HG02798 (cell line): ENCODE data around the gene GCLC.
A peak's percentile ranks its signal among the peaks of the same experiment; 100 is the strongest.

ENCODE experiments used
- ATAC-seq: cut with Tn5 transposase; IDR thresholded peaks from one replicate; pipeline ENCODE4 v1.9.1; 2021; ENCODE audit warnings: mild to moderate bottlenecking; ENCODE audit not compliant: unreplicated experiment, poor library complexity

Gene GCLC

GRCh38 chr6:53461041-53461656, 83.8 kb downstream of the GCLC start:
- ATAC-seq, result peak; percentile 53

- no peak for ATAC-seq
Observed at GRCh38 chr6:53458105-53458866, 86.6 kb downstream of the GCLC start.

- no peak for ATAC-seq
Observed at GRCh38 chr6:53456809-53457208, 88.1 kb downstream of the GCLC start.

DNA sequence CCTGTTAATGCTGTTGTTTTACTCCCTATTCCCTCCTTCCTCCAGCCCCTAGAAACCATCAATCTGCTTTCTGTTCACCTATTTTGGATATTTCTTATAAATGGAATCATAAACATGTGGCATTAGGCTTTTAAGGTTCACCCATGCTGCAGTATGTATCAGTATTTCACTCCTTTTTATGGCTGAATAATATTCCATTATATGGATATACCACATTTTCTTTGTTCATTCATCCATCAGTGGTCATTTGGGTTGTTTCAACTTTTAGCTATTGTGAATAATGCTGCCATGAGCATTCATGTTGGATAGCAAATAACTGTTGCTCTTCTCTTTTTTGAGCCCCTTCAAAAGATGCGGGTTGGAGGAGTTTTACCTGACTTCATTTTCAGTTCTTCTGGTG, 89.2 kb downstream of the GCLC start:
- ATAC-seq, result no peak

DNA sequence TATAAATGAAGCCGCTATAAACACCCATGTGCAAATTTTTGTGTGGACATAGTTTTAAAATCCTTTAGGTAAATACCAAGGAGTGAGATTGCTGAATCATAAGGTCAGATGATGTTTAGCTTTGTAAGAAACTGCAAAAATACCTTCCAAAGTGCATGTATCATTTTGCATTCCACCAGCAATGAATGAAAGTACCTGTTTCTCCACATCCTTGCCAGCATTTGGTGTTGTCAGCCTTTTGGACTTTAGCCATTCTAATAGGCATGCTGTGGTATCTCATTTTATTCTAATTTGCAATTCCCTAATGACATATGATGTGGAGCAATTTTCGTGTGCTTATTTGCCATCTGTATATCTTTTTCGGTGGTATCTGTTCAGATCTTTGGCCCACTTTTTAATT, 93.7 kb downstream of the GCLC start:
- no peak for ATAC-seq

DNA sequence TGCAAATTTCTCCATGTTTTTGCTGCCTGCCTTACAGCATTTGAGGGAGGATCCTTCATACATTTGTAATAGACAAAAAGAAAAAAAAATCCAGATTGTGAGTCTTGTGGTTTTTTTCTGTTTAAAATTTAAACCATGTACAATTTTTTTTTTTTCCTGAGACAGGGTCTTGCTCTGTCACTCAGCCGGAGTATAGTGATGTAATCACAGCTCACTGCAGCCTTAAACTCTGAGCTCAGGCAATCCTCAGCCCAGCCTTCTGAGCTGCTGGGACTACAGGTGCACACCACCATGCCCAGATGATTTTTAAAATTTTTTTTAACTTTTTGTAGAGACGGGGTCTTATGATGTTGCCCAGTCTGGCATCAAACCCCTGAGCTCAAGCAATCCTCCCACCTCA, 97.0 kb downstream of the GCLC start:
- ATAC-seq, result no peak
